GM12874 (cell line): ENCODE results near the gene DNASE1.

ENCODE experiments used
- TF ChIP-seq, protein P1 (sequence below): IDR thresholded peaks from 2 replicates; pipeline ENCODE4 v1.5.1; 2011; ENCODE audit warnings: low read depth, mild to moderate bottlenecking, control low read depth, low read length, moderate library complexity; ENCODE audit not compliant: insufficient read depth

The DNASE1 gene

DNA sequence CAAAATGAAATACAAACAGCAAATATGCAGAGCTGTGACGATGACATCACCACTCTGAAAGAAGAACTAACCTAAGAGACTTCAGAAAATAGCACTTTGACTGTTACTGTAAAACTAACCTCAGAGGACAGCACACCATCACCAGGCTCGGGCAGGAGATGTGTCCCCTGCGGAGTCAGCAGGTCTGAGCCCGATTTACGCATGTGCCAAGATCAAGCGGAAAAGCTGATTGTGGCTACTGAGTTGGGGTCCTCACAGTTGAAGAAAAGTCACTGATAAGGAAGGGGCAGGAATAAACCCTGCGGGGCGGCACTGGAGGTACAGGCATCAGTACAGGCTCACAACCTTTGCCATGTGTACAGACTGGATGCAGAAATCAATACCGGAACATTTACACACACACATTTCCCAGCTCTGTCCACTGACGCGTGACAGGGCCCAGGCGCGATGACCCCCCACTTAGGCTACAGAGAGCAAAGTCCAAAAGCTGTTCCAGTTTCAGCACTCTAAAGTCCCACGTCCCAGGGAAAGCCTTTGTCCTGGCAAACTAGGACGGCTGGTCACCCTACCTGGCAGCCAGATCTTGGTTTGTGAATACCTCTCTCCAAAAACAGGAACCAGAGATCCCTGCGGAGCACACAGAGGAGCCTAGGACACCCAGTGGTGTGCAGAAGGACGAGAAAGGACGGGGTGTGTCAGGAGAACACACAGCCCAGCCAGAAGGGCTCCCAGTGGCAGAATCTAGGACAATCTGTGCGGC is 41.3 kb downstream of the DNASE1 start:
- TF ChIP-seq, protein P1, sequence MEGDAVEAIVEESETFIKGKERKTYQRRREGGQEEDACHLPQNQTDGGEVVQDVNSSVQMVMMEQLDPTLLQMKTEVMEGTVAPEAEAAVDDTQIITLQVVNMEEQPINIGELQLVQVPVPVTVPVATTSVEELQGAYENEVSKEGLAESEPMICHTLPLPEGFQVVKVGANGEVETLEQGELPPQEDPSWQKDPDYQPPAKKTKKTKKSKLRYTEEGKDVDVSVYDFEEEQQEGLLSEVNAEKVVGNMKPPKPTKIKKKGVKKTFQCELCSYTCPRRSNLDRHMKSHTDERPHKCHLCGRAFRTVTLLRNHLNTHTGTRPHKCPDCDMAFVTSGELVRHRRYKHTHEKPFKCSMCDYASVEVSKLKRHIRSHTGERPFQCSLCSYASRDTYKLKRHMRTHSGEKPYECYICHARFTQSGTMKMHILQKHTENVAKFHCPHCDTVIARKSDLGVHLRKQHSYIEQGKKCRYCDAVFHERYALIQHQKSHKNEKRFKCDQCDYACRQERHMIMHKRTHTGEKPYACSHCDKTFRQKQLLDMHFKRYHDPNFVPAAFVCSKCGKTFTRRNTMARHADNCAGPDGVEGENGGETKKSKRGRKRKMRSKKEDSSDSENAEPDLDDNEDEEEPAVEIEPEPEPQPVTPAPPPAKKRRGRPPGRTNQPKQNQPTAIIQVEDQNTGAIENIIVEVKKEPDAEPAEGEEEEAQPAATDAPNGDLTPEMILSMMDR, result no peak

DNA sequence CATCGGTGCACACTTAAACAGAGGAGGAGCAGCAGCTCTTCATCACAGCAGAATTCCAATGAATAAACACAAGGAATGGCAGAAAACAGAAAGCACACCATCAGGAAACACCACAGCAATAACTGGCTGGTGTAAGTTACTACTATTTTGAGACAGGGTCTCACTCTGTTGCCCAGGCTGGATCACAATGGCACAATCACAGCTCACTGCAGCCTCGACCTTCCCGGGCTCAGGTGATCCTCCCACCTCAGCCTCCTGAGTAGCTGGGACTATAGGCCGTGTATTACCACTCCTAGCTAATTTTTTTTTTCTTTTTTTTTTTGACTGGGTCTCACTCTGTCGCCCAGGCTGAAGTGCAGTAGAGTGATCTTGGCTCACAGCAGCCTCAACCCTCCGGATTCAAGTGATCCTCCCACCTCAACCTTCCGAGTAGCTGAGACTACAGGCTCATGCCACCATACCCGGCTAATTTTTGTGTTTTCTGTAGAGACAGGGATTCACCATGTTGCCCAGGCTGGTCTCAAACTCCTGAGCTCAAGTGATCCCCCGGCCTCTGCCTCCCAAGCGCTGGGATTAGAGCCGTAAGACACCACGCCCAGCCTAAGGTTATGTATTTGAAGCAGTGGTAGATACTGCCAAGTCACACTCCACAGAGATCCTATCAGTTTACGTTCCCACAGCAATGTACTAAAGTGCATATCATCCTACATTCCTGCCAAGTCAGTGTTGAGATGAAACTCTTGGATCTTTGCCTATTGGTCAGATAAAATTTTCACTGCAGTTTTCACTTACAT is 42.1 kb downstream of the DNASE1 start:
- TF ChIP-seq, protein P1, result no peak

DNA sequence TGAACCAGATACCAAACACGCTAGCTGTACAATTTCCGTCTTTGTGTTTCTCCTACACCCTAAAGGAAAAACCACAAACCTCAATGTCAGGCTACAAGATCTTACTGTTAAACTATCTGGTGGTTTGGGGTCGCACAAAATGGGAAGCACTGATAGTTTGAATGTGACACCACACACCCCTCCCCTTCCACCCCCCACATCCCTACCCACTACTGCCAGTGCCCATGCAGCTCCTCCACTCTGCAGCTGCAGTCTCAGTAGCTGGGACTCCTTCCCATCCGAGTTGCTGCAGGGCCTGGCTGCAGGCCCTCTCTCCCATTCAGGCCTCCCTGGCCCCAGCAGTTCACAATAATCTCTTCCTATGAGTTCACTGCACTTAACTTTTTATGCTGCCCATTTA is 44.5 kb downstream of the DNASE1 start:
- TF ChIP-seq, protein P1, result no peak

DNA sequence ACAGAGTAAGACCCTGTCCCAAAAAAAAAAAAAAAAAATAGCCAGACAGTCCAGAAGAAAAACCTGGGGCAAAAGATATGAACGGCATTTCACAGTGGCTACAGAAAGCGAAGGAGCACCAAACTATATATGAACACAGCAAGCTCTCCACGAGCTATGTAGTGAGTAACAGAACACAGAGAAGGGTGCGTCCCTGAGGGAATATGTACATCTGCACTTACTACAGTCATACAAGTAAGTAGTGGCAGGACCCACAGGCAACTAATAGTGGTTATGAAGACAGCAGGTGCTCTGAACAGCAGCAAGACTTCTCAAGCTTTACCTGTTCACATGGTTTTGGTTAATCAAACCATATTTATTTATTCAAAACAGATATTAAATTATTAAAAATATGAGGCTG is 47.0 kb downstream of the DNASE1 start:
- TF ChIP-seq, protein P1, result no peak

DNA sequence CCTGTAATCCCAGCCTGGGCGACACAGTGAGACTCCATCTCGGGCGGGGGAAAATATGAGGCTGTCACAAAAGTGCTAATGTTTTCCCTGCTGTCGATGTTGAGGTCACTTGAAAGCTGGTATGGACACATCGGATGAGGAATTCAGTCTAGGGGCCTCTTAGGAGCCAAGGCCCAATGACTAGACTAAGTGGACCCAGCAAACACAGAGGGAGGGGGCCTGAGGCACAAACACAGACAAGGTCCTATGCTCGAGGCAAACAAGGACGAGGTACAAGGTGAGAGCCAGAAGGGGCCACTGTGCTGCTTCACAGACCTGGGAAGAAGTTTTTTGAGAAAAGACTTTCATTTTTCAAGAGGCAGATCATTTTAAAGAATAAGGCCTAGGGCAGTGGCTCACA is 47.6 kb downstream of the DNASE1 start:
- TF ChIP-seq, protein P1, result no peak

DNA sequence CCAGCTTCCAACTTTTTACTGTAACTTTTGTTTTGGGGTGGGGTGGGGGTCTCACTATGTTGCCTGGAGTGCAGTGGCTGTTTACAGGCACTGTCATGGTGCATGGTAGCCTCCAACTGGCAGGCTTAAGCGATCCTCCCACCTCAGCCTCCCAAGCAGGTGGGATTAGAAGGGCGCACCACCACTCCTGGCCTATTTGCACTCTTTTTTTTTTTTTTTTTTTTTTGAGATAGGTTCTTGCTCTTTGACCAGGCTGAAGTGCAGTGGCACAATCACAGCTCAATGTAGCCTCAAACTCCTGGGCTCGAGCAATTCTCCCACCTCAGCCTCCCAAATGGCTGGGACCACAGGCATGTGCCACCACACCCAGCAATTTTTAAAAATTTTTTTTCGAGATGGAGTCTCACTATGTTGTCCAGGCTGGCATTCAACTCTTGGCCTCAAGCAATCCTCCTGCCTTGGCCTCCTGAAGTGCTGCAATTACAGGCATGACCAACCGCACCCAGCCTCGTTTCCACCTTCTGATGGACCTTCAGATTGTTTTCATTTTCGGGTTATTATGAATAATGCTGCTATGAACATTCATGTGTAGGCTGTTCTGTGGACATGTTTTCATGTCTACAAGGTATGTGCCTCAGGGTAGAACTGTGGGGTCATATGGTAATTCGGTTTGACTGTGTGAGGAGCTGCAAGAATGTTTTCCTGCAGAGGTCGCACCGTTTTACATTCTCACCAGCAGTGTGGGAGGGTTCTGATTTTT is 51.9 kb downstream of the DNASE1 start:
- TF ChIP-seq, protein P1, result no peak
